COLO829 (cell line): ENCODE measurements around the gene AKNA.

Experiments
- DNase-seq: peaks from one replicate; pipeline ENCODE4 v3.0.0; 2012; ENCODE audit warnings: low spot score

The AKNA gene

GRCh38 chr9:114285166-114285867 lies 102.5 kb downstream of the AKNA start:
- DNase-seq, result no peak

DNA sequence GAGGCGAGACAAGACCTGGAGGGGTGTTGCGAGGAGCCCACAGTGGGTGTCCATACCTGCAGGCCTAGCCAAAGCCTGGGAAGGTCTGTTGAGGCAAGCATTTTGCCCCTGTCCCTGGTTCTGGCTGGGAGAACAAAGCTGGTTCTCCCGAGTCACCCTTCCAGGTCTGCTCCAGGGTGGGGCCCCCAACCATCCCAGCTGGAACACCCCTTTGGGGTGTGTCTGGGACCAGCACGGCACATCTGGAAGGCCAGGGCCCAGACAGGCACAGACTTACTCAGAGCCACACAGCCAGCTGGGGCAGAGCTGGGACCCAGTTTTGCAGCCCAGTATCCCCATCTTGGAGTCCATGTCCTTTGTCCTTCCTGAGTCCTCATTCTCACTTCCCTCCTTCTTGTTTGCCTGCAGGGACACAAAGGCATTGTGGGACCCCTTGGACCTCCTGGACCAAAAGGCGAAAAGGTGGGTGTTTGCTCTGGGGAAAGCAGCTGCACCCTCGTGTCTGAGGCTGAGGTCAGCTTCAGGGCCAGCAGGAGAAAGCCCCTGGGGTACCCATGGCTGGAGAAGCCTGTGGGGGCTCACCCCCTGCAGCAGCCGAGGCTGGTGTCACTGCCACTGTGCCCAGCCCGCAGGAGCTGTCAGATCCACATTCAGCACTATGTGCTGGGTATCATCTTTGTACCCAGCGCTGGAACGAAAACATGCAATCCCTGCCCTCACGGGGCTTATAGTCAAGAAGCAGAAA lies 103.3 kb downstream of the AKNA start:
- DNase-seq, result no peak
